Measurements from ENCODE around the gene ZFP36.
A peak's percentile ranks its signal among the peaks of the same experiment; 100 is the strongest.
"Not testable (repeated sequence)": the region's sequence is repeated elsewhere in the genome, so short reads cannot be mapped to it uniquely, and the experiment has no call there.

ZFP36 gene

DNA sequence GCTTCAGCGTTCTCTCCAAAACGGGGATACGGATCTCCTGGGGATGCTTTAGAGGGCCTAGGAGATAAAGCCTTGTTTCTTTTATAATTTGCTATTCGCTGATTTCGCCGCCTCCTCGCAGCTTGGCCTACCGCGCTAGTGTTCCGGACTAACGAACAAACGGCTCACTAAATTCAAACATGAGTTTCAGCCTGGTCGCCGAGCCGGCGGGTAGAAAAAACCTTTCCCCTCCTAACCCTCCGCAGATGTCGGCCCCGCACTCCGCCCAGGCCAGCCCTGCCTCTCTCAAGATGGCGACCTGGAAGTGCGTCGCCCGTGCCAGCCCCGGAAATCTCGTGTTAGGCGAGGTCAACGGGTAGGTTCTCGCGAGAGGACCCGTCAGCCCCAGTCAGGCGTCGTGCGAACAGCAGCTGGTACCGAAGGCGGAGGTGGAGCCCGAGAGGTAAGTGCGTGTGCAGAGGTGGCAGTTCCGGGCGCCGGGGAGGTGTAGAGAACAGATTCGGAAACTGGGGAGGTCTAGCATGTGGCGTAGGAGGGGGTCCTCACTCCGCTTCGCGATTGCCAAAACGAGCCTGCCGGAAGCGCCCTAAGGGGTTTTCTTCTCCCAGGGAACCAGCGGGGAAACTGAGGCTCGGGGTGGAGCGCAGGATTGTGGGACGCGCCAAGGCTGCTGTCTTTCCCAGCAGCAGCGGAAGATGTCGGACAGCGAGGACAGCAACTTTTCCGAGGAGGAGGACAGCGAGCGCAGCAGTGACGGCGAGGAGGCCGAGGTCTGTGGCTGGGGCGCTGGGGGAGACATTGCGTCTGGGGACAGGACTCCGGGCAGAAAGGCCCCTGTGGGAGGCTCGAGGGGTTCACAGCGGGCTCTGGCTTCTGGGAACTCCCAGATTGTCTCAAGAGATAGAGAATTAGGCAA lies 38.8 kb downstream of the ZFP36 start, which contains the start of gene SUPT5H:
SUPT5H (plus strand) TSS at position 387 of the 916 bp plus-strand sequence; CDS start at position 696, 309 bp downstream.
- DNase-seq (ENCODE audit: low read depth in 2 of 2): peak; percentile 92 to 96

DNA sequence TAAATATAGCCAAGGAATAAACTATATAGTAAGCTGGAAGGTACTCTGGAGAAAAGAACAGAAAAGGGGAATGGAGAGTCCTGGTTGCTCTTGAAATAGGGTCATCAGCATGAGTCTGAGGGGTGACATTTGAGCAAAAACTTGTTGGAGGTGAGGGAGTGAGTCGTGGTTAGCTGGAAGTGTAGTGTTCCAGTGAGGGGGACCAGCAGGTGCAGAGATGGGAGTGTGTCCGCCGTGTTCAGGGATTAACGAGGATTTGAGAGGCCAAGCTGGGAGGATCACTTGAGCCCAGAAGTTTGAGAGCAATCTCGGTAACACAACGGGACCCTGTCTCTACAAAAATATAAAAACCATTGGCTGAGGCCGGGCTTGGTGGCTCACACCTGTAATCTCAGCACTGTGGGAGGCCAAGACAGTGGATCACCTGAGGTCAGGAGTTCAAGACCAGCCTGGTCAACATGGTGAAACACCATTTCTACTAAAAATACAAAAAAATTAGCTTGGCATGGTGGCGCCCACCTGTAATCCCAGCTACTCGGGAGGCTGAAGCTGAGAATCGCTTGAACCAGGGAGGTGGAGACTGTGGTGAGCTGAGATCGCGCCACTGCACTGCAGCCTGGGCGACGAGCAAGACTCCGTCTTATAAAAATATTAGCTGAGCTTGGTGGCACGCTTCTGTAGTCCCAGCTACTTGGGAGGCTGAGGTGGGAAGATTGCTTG lies 39.9 kb downstream of the ZFP36 start:
- no peak for DNase-seq (ENCODE audit: low read depth in 2 of 2)

DNA sequence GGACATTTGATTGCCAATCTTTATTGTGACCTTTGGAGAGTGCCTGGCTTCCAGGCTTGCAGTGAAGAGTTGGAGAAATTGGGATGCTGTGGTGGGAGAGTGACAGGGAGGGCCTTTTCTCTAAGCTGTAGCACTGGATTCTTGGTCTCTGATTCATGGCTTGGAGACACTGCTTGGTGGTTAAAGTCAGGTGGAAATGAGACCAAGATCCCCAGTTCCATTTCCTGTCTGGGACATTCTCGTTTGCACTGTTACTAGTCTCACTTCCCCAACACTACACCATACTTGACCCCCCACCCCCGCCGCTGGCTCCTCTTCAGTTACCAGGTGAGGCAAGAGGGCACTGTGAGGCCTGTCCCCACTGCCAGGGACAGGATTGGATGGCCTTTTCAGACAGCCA lies 41.6 kb downstream of the ZFP36 start:
- DNase-seq (ENCODE audit: low read depth in 2 of 2): no peak

DNA sequence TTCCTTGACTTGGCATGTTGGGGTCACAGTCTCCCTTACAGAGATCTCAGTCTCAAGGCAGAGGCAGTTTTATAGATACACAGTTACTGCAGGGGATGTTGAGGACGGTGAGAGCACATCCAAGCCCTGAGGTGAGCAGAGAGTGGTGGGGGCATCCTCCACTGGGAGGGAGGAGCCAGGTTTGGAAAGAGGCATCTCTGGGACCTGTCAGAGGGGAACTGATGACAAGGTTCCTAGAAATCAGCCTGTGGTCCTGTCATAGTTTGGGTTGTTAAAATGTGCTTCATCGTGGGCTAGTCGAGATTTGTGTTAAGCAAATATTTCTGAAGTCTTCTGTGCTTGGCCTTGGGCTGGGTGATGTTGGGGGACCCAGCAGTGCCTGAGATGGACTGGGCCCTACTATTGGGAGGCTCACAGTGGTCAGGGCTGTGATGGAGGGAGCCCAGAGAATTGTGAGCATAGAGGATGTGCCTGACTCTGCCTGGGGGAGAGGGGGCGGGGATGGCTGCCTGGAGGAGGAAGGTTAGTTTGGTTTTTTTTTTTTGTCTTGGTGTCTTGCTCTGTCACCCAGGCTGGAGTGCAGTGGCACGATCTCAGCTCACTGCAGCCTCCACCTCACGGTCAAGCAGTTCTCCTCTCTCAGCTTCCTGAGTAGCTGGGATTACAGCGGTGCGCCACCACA lies 42.6 kb downstream of the ZFP36 start:
- no peak for DNase-seq (ENCODE audit: low read depth in 2 of 2)

DNA sequence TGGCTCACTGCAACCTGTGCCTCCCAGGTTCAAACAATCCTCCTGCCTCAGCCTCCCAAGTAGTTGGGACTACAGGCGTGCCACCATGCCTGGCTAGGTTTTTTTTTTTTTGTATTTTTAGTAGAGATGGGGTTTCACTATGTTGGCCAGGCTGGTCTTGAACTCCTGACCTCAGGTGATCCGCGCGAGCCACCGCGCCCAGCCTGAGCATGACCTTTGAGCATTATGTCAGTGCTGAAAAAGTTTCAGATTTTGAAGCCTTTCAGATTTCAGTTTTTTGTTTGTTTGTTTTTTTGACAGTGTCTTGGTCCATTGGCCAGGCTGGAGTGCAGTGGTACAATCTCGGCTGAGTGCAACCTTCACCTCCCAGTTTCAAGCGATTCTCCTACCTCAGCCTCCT lies 44.6 kb downstream of the ZFP36 start:
- not testable (repeated sequence) for DNase-seq (ENCODE audit: low read depth in 2 of 2)

Measured in activated CD4-positive, alpha-beta T cell treated with anti-CD3 and anti-CD28 coated beads for 24 hours (primary cell).